ENCODE data around the gene SLC9C2. TPM values are rescaled to one million over a fixed set of nuclear protein-coding genes. Genes with fewer than 3 reads are reported as not detected.
A peak's percentile ranks its signal among the peaks of the same experiment; 100 is the strongest.
"Not testable (repeated sequence)": the region's sequence is repeated elsewhere in the genome, so short reads cannot be mapped to it uniquely, and the experiment has no call there.

SLC9C2 gene
- total RNA-seq, 1 experiment from 2014 or later = not detected

DNA sequence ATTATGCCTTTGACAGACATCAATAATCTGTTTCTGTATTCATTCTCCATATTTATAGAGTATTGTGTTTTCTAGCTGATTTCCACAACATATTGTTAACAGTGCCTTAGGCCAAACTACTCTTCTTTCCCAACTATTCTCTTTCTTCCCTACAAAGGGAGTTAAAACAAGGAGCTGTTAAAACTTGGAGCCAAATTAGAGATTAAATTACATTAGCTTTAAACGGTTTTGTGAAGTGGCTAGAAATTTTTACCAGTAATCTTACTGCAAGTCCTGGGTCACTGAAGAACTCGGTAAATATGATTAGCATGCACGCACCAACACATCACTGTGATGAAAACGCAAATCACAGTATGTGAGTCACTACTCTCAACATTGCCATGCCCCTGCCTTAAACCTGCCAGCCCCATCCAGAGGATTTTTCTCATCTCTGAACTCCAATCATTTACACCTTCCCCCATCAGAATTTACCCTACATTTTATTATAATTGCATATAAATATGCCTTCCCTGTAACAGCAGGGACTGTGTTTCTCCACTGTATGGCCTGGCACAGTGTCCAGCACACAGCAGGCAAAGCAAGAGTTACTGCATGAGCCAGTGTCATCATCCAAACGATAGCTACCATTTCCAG is 127.2 kb downstream of the SLC9C2 start:
- peaks cover 41% of the 10 kb centered on the region for H3K4me1 Mint-ChIP-seq
- DNase-seq (ENCODE audit: low spot score) (no peak), ATAC-seq (no peak)
- H3K27me3 Mint-ChIP-seq (ENCODE audit: low read depth) = no peaks in the 10 kb centered on the region
- H3K36me3 Mint-ChIP-seq = peaks cover 65% of the 10 kb centered on the region
- H3K27ac Mint-ChIP-seq = no peak overlapping the region
- peak; percentile 55; the same call in 1 of the 2 replicates for TF ChIP-seq GABPB1 (CRISPR knock-in tag; IDR thresholded peaks at IDR 0.05)
- no peak for TF ChIP-seq CREB1 (CRISPR knock-in tag; IDR thresholded peaks at IDR 0.05)
- peak overlapping the region; percentile 79 for H3K4me3 Mint-ChIP-seq
- H3K9me3 Mint-ChIP-seq = peaks cover 25% of the 10 kb centered on the region
- CTCF ChIA-PET = interaction anchor here (3.3 kb wide), 1 partner anchor 45 kb away, joined by 28 read pairs; no protein-coding TSS in a partner anchor
- POLR2A ChIA-PET = interaction anchor here (1.3 to 2.7 kb wide), 3 partner anchors 26 to 392 kb away, joined by 3 to 10 read pairs (median 5); partner anchors contain the start of genes GAS5 and ZBTB37

DNA sequence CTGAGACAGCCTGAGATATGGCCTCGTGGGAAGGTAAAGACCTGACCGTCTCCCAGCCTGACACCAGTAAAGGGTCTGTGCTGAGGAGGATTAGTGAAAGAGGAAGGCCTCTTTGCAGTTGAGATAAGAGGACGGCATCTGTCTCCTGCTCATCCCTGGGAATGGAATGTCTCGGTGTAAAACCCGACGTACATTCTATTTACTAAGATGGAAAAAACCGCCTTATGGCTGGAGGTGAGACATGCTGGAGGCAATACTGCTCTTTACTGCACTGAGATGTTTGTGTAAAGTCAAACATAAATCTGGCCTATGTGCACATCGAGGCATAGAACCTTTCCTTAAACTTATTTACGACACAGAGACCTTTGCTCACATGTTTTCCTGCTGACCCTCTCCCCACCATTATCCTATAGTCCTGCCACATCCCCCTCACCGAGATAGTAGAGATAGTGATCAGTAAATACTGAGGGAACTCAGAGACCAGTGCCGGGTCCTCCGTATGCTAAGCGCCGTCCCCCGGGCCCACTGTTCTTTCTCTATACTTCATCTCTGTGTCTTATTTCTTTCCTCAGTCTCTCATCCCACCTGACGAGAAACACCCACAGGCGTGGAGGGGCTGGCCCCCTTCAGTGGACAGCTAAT is 128.0 kb downstream of the SLC9C2 start:
- CTCF ChIA-PET = interaction anchor here (3.3 kb wide), 1 partner anchor 45 kb away, joined by 28 read pairs; no protein-coding TSS in a partner anchor
- ATAC-seq = not testable (repeated sequence)

DNA sequence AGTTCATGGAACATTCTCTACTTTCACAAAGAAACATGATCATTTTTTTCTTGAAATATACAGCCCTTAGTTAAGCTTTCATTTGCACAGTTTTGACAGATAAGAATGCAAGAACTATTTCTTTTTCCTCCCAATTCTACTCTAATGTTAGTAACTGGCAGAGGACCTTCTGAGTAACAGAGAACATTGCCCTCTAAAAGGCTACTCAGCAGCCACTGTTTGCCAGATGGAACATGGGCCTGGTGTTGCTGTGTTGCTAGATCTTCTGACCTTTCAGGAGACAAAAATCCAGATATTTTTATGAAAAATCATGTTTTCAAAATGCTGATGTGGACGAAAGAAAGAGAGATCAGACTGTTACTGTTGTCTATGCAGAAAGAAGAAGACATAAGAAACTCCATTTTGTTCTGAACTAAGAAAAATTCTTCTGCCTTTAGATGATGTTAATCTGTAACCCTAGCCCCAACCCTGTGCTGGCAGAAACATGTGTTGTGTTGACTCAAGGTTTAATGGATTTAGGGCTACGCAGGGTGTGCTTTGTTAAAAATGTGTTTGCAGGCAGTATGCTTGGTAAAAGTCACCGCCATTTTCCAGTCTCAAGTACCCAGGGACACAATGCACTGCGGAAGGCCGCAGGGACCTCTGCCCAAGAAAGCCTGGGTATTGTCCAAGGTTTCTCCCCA is 128.6 kb downstream of the SLC9C2 start:
- ATAC-seq = no peak
- no peak for DNase-seq (ENCODE audit: low spot score)
- peaks cover 38% of the 10 kb centered on the region for H3K9me3 Mint-ChIP-seq
- no peak overlapping the region for H3K4me3 Mint-ChIP-seq
- ChIA-PET CTCF (no interaction called here), POLR2A (no interaction called here)
- H3K27me3 Mint-ChIP-seq (ENCODE audit: low read depth) = no peaks in the 10 kb centered on the region; the same call in 1 of the 2 replicates
- peaks cover 29% of the 10 kb centered on the region for H3K4me1 Mint-ChIP-seq
- H3K27ac Mint-ChIP-seq = peak overlapping the region; percentile 80; the same call in 1 of the 2 replicates
- peaks cover 65% of the 10 kb centered on the region for H3K36me3 Mint-ChIP-seq
- TF ChIP-seq, protein P1, sequence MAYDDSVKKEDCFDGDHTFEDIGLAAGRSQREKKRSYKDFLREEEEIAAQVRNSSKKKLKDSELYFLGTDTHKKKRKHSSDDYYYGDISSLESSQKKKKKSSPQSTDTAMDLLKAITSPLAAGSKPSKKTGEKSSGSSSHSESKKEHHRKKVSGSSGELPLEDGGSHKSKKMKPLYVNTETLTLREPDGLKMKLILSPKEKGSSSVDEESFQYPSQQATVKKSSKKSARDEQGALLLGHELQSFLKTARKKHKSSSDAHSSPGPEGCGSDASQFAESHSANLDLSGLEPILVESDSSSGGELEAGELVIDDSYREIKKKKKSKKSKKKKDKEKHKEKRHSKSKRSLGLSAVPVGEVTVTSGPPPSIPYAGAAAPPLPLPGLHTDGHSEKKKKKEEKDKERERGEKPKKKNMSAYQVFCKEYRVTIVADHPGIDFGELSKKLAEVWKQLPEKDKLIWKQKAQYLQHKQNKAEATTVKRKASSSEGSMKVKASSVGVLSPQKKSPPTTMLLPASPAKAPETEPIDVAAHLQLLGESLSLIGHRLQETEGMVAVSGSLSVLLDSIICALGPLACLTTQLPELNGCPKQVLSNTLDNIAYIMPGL (CRISPR knock-in tag; IDR thresholded peaks at IDR 0.05) = no peak
- TF ChIP-seq, protein P2, sequence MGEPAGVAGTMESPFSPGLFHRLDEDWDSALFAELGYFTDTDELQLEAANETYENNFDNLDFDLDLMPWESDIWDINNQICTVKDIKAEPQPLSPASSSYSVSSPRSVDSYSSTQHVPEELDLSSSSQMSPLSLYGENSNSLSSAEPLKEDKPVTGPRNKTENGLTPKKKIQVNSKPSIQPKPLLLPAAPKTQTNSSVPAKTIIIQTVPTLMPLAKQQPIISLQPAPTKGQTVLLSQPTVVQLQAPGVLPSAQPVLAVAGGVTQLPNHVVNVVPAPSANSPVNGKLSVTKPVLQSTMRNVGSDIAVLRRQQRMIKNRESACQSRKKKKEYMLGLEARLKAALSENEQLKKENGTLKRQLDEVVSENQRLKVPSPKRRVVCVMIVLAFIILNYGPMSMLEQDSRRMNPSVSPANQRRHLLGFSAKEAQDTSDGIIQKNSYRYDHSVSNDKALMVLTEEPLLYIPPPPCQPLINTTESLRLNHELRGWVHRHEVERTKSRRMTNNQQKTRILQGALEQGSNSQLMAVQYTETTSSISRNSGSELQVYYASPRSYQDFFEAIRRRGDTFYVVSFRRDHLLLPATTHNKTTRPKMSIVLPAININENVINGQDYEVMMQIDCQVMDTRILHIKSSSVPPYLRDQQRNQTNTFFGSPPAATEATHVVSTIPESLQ (CRISPR knock-in tag; IDR thresholded peaks at IDR 0.05) = no peak
- TF ChIP-seq, protein P3, sequence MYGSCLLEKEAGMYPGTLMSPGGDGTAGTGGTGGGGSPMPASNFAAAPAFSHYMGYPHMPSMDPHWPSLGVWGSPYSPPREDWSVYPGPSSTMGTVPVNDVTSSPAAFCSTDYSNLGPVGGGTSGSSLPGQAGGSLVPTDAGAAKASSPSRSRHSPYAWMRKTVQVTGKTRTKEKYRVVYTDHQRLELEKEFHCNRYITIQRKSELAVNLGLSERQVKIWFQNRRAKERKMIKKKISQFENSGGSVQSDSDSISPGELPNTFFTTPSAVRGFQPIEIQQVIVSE (CRISPR knock-in tag; IDR thresholded peaks at IDR 0.05; ENCODE audit: borderline replicate concordance) = no peak
- TF ChIP-seq GABPB1 (CRISPR knock-in tag; IDR thresholded peaks at IDR 0.05) (no peak), ZNF219 (CRISPR knock-in tag; IDR thresholded peaks at IDR 0.05; ENCODE audit: borderline replicate concordance) (no peak), SMAD3 (CRISPR knock-in tag; IDR thresholded peaks at IDR 0.05; ENCODE audit: borderline replicate concordance) (no peak), MXD4 (CRISPR knock-in tag; IDR thresholded peaks at IDR 0.05; ENCODE audit: borderline replicate concordance) (no peak), HMGA2 (CRISPR knock-in tag; IDR thresholded peaks at IDR 0.05) (no peak)
- TF ChIP-seq, protein P4, sequence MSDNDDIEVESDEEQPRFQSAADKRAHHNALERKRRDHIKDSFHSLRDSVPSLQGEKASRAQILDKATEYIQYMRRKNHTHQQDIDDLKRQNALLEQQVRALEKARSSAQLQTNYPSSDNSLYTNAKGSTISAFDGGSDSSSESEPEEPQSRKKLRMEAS (CRISPR knock-in tag; IDR thresholded peaks at IDR 0.05) = no peak
- TF ChIP-seq, protein P5, sequence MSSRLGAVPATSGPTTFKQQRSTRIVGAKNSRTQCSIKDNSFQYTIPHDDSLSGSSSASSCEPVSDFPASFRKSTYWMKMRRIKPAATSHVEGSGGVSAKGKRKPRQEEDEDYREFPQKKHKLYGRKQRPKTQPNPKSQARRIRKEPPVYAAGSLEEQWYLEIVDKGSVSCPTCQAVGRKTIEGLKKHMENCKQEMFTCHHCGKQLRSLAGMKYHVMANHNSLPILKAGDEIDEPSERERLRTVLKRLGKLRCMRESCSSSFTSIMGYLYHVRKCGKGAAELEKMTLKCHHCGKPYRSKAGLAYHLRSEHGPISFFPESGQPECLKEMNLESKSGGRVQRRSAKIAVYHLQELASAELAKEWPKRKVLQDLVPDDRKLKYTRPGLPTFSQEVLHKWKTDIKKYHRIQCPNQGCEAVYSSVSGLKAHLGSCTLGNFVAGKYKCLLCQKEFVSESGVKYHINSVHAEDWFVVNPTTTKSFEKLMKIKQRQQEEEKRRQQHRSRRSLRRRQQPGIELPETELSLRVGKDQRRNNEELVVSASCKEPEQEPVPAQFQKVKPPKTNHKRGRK (CRISPR knock-in tag; IDR thresholded peaks at IDR 0.05; ENCODE audit: borderline replicate concordance) = no peak
- TF ChIP-seq, protein P6, sequence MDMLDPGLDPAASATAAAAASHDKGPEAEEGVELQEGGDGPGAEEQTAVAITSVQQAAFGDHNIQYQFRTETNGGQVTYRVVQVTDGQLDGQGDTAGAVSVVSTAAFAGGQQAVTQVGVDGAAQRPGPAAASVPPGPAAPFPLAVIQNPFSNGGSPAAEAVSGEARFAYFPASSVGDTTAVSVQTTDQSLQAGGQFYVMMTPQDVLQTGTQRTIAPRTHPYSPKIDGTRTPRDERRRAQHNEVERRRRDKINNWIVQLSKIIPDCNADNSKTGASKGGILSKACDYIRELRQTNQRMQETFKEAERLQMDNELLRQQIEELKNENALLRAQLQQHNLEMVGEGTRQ (CRISPR knock-in tag; IDR thresholded peaks at IDR 0.05) = no peak
- TF ChIP-seq, protein P7, sequence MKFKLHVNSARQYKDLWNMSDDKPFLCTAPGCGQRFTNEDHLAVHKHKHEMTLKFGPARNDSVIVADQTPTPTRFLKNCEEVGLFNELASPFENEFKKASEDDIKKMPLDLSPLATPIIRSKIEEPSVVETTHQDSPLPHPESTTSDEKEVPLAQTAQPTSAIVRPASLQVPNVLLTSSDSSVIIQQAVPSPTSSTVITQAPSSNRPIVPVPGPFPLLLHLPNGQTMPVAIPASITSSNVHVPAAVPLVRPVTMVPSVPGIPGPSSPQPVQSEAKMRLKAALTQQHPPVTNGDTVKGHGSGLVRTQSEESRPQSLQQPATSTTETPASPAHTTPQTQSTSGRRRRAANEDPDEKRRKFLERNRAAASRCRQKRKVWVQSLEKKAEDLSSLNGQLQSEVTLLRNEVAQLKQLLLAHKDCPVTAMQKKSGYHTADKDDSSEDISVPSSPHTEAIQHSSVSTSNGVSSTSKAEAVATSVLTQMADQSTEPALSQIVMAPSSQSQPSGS (CRISPR knock-in tag; IDR thresholded peaks at IDR 0.05; ENCODE audit: borderline replicate concordance, low read depth) = no peak
- TF ChIP-seq, protein P8, sequence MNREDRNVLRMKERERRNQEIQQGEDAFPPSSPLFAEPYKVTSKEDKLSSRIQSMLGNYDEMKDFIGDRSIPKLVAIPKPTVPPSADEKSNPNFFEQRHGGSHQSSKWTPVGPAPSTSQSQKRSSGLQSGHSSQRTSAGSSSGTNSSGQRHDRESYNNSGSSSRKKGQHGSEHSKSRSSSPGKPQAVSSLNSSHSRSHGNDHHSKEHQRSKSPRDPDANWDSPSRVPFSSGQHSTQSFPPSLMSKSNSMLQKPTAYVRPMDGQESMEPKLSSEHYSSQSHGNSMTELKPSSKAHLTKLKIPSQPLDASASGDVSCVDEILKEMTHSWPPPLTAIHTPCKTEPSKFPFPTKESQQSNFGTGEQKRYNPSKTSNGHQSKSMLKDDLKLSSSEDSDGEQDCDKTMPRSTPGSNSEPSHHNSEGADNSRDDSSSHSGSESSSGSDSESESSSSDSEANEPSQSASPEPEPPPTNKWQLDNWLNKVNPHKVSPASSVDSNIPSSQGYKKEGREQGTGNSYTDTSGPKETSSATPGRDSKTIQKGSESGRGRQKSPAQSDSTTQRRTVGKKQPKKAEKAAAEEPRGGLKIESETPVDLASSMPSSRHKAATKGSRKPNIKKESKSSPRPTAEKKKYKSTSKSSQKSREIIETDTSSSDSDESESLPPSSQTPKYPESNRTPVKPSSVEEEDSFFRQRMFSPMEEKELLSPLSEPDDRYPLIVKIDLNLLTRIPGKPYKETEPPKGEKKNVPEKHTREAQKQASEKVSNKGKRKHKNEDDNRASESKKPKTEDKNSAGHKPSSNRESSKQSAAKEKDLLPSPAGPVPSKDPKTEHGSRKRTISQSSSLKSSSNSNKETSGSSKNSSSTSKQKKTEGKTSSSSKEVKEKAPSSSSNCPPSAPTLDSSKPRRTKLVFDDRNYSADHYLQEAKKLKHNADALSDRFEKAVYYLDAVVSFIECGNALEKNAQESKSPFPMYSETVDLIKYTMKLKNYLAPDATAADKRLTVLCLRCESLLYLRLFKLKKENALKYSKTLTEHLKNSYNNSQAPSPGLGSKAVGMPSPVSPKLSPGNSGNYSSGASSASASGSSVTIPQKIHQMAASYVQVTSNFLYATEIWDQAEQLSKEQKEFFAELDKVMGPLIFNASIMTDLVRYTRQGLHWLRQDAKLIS (CRISPR knock-in tag; IDR thresholded peaks at IDR 0.05; ENCODE audit: borderline replicate concordance) = no peak

More for the DNA sequence above, 128.0 kb downstream of the SLC9C2 start:
- DNase-seq (ENCODE audit: low spot score); H3K27me3 Mint-ChIP-seq (ENCODE audit: low read depth); POLR2A ChIA-PET; H3K27ac Mint-ChIP-seq: not testable (repeated sequence)
- H3K36me3 Mint-ChIP-seq = peaks cover 65% of the 10 kb centered on the region
- H3K9me3 Mint-ChIP-seq = peaks cover 33% of the 10 kb centered on the region
- H3K4me1 Mint-ChIP-seq = peaks cover 36% of the 10 kb centered on the region
- H3K4me3 Mint-ChIP-seq = peak overlapping the region; percentile 79
